Mammary epithelial cell (primary cell): ENCODE data around the gene DOK3.

ENCODE experiments used
- CTCF ChIP-seq, 2 donors: IDR thresholded peaks in 1 of 2; conservative IDR thresholded peaks in 1 of 2; 2 replicates each; pipeline ENCODE4 v1.5.1; 2011 to 2012; ENCODE audit warnings: inconsistent platforms in 2 of 2, low read length in 2 of 2, mild to moderate bottlenecking in 2 of 2, control low read depth in 1 of 2, low read depth in 1 of 2; ENCODE audit not compliant: insufficient read depth in 1 of 2; ENCODE audit errors: extremely low read depth in 1 of 2
- EZH2 ChIP-seq: IDR thresholded peaks from 2 replicates; pipeline ENCODE4 v1.6.1; 2012; ENCODE audit warnings: low read length, inconsistent platforms, borderline replicate concordance

GRCh38 chr5:177514541-177514940 is 4.9 kb upstream of the DOK3 start:
- TF ChIP-seq CTCF (conservative IDR thresholded peaks at IDR 0.05 in 1 of 2, IDR thresholded peaks at IDR 0.05 in 1 of 2; ENCODE audit: extremely low read depth in 1 of 2, insufficient read depth in 1 of 2, low read depth in 1 of 2, low read length in 2 of 2) (no peak), EZH2 (no peak)
